Measurements from ENCODE around the gene ITGAV.

GRCh38 chr2:186693446-186693832 lies 103.6 kb downstream of the ITGAV start:
- TF ChIP-seq CTCF (IDR thresholded peaks at IDR 0.05) (no peak), POLR2A (IDR thresholded peaks at IDR 0.05) (no peak)
